Measurements from ENCODE around the gene LTO1.

Gene LTO1

GRCh38 chr11:69686452-69686851, 11.3 kb upstream of the LTO1 start:
- no peak overlapping the region for H3K4me3 ChIP-seq (replicated peaks in 1 of 2; ENCODE audit: low read depth in 2 of 2, low read length in 2 of 2)
- no peak for DNase-seq (ENCODE audit: low read depth in 2 of 2)
- no peak for TF ChIP-seq CTCF (IDR thresholded peaks at IDR 0.05; ENCODE audit: low read depth, low read length)

- TF ChIP-seq CTCF (IDR thresholded peaks at IDR 0.05; ENCODE audit: low read depth, low read length) = no peak
Observed at GRCh38 chr11:69685348-69685747, 10.2 kb upstream of the LTO1 start.

GRCh38 chr11:69684651-69685050, 9.5 kb upstream of the LTO1 start:
- DNase-seq (ENCODE audit: low read depth in 2 of 2) = no peak
- H3K4me3 ChIP-seq (replicated peaks in 1 of 2; ENCODE audit: low read depth in 2 of 2, low read length in 2 of 2) = no peak overlapping the region
- no peak for TF ChIP-seq CTCF (IDR thresholded peaks at IDR 0.05; ENCODE audit: low read depth, low read length)

More at GRCh38 chr11:69685348-69685747, 10.2 kb upstream of the LTO1 start:
- no peak overlapping the region for H3K4me3 ChIP-seq (replicated peaks in 1 of 2; ENCODE audit: low read depth in 2 of 2, low read length in 2 of 2)
- no peak for DNase-seq (ENCODE audit: low read depth in 2 of 2)

- peak; percentile 56 for TF ChIP-seq CTCF (IDR thresholded peaks at IDR 0.05; ENCODE audit: low read depth, low read length)
- peak in 1 of 2 donors; percentile 20 for DNase-seq (ENCODE audit: low read depth in 2 of 2)
- H3K4me3 ChIP-seq (replicated peaks in 1 of 2; ENCODE audit: low read depth in 2 of 2, low read length in 2 of 2) = no peak overlapping the region
Observed at GRCh38 chr11:69683764-69684333, 8.7 kb upstream of the LTO1 start.

GRCh38 chr11:69682681-69683326, 7.7 kb upstream of the LTO1 start:
- DNase-seq (ENCODE audit: low read depth in 2 of 2) = no peak
- no peak for TF ChIP-seq CTCF (IDR thresholded peaks at IDR 0.05; ENCODE audit: low read depth, low read length)
- no peak overlapping the region for H3K4me3 ChIP-seq (replicated peaks in 1 of 2; ENCODE audit: low read depth in 2 of 2, low read length in 2 of 2)

- H3K4me3 ChIP-seq (replicated peaks in 1 of 2; ENCODE audit: low read depth in 2 of 2, low read length in 2 of 2) = no peak overlapping the region
- no peak for DNase-seq (ENCODE audit: low read depth in 2 of 2)
- TF ChIP-seq CTCF (IDR thresholded peaks at IDR 0.05; ENCODE audit: low read depth, low read length) = no peak
Observed at GRCh38 chr11:69682221-69682620, 7.1 kb upstream of the LTO1 start.
